ENCODE measurements around the gene PMEPA1.

Gene PMEPA1

GRCh38 chr20:57696401-57696961, 13.3 kb downstream of the PMEPA1 start:
- no peak for DNase-seq (ENCODE audit: low spot score)
- Histone ChIP-seq H3K4me3 (no peak overlapping the region), H3K27ac (no peak overlapping the region)
- no peak for TF ChIP-seq CTCF (IDR thresholded peaks at IDR 0.05)

GRCh38 chr20:57695940-57696339, 13.9 kb downstream of the PMEPA1 start:
- DNase-seq (ENCODE audit: low spot score), result no peak
- no peak for TF ChIP-seq CTCF (IDR thresholded peaks at IDR 0.05)
- no peak overlapping the region for H3K4me3 ChIP-seq
- H3K27ac ChIP-seq, result peak overlapping the region in 1 of 2 donors; percentile 6

GRCh38 chr20:57695012-57695411, 14.8 kb downstream of the PMEPA1 start:
- H3K4me3 ChIP-seq, result no peak overlapping the region
- H3K27ac ChIP-seq, result peak overlapping the region in 1 of 2 donors; percentile 25
- TF ChIP-seq CTCF (IDR thresholded peaks at IDR 0.05), result no peak
- no peak for DNase-seq (ENCODE audit: low spot score)

GRCh38 chr20:57694481-57694880, 15.3 kb downstream of the PMEPA1 start:
- DNase-seq (ENCODE audit: low spot score), result no peak
- Histone ChIP-seq H3K27ac (no peak overlapping the region), H3K4me3 (no peak overlapping the region)
- TF ChIP-seq CTCF (IDR thresholded peaks at IDR 0.05), result no peak

- no peak overlapping the region for H3K4me3 ChIP-seq
- no peak for DNase-seq (ENCODE audit: low spot score)
- no peak for TF ChIP-seq CTCF (IDR thresholded peaks at IDR 0.05)
- no peak overlapping the region for H3K27ac ChIP-seq
These were observed 16.0 kb downstream of the PMEPA1 start for GRCh38 chr20:57693670-57694329.

- TF ChIP-seq CTCF (IDR thresholded peaks at IDR 0.05), result no peak
- no peak overlapping the region for H3K4me3 ChIP-seq
- H3K27ac ChIP-seq, result peak overlapping the region; percentile 16 to 28
- DNase-seq (ENCODE audit: low spot score), result no peak
These were observed 16.7 kb downstream of the PMEPA1 start for GRCh38 chr20:57693002-57693582.

GRCh38 chr20:57692393-57692792, 17.4 kb downstream of the PMEPA1 start:
- peak overlapping the region; percentile 16 to 28 for H3K27ac ChIP-seq
- TF ChIP-seq CTCF (IDR thresholded peaks at IDR 0.05), result no peak
- no peak overlapping the region for H3K4me3 ChIP-seq
- DNase-seq (ENCODE audit: low spot score), result no peak

Measured in coronary artery (tissue), 2 donors.